HepG2 (cell line): Measurements from ENCODE around the gene MYO7A.

Experiments used
- ARID5B ChIP-seq: IDR thresholded peaks from 2 replicates; pipeline ENCODE4 v1.4.0; 2020; ENCODE audit warnings: mild to moderate bottlenecking, missing genetic modification reagents
- ATF1 ChIP-seq: IDR thresholded peaks from 2 replicates; pipeline ENCODE4 v1.6.1; 2016; ENCODE audit warnings: mild to moderate bottlenecking, control low read depth
- CTCF ChIP-seq: sonication (generic); formaldehyde crosslinking; IDR thresholded peaks from 2 replicates; pipeline ENCODE4 v1.5.0; 2020; ENCODE audit warnings: mild to moderate bottlenecking, missing genetic modification reagents, moderate library complexity
- EP300 ChIP-seq, 3 experiments: sonication (generic) in 1 of 3; formaldehyde crosslinking in 1 of 3; IDR thresholded peaks; 2 replicates each; pipeline versions ENCODE4 v1.5.1 to v1.6.1; 2011 to 2020; ENCODE audit warnings: low read depth in 2 of 3, low read length in 2 of 3, borderline replicate concordance in 1 of 3, improper control_type of control experiment in 1 of 3, mild to moderate bottlenecking in 1 of 3, missing genetic modification reagents in 1 of 3, moderate library complexity in 1 of 3
- FOXO1 ChIP-seq: sonication (generic); formaldehyde crosslinking; IDR thresholded peaks from 2 replicates; pipeline ENCODE4 v1.4.0; 2020; ENCODE audit warnings: missing genetic modification reagents
- HNRNPH1 ChIP-seq: fragments of 200-400 bp; formaldehyde crosslinking; optimal IDR thresholded peaks from 2 replicates; pipeline ENCODE3; 2017; ENCODE audit warnings: mild to moderate bottlenecking, low read depth, low read length
- MAZ ChIP-seq, 2 experiments: sonication (generic) in 1 of 2; formaldehyde crosslinking in 1 of 2; IDR thresholded peaks; 2 replicates each; pipeline versions ENCODE4 v1.5.0 to v1.6.1; 2012 to 2020; ENCODE audit warnings: low read depth in 2 of 2, mild to moderate bottlenecking in 2 of 2, borderline replicate concordance in 1 of 2, improper control_type of control experiment in 1 of 2, low read length in 1 of 2, missing genetic modification reagents in 1 of 2, moderate library complexity in 1 of 2
- MYNN ChIP-seq: sonication (generic); formaldehyde crosslinking; IDR thresholded peaks from 2 replicates; pipeline ENCODE4 v1.4.0; 2020; ENCODE audit warnings: mild to moderate bottlenecking, low read depth, missing genetic modification reagents
- NCOR1 ChIP-seq: fragments of 200-600 bp; sonication (generic); IDR thresholded peaks from 2 replicates; pipeline ENCODE4 v1.7.0; 2017; ENCODE audit warnings: antibody characterized with exemption, low read length, borderline replicate concordance
- ZNF513 ChIP-seq: sonication (generic); formaldehyde crosslinking; conservative IDR thresholded peaks from 2 replicates; pipeline ENCODE4 v1.5.0; 2020; ENCODE audit warnings: missing genetic modification reagents

GRCh38 chr11:77232242-77232641 is 104.2 kb downstream of the MYO7A start:
- TF ChIP-seq FOXO1 (CRISPR knock-in tag): no peak
- TF ChIP-seq MAZ (IDR thresholded peaks at IDR 0.05; ENCODE audit: borderline replicate concordance, low read depth, low read length): no peak
- TF ChIP-seq MAZ (CRISPR knock-in tag; IDR thresholded peaks at IDR 0.05; ENCODE audit: low read depth): no peak
- TF ChIP-seq MYNN (CRISPR knock-in tag): no peak
- no peak for TF ChIP-seq HNRNPH1
- TF ChIP-seq ZNF513 (CRISPR knock-in tag): no peak
- no peak for TF ChIP-seq NCOR1
- TF ChIP-seq CTCF (CRISPR knock-in tag): no peak
- no peak for TF ChIP-seq EP300 (IDR thresholded peaks at IDR 0.05; ENCODE audit: low read depth in 2 of 2, low read length in 2 of 2)
- TF ChIP-seq EP300 (CRISPR knock-in tag; IDR thresholded peaks at IDR 0.05; ENCODE audit: borderline replicate concordance): no peak
- no peak for TF ChIP-seq ATF1
- TF ChIP-seq ARID5B (CRISPR knock-in tag): no peak
